ENCODE measurements around the gene BNC2.
A peak's percentile ranks its signal among the peaks of the same experiment; 100 is the strongest.

BNC2 gene

DNA sequence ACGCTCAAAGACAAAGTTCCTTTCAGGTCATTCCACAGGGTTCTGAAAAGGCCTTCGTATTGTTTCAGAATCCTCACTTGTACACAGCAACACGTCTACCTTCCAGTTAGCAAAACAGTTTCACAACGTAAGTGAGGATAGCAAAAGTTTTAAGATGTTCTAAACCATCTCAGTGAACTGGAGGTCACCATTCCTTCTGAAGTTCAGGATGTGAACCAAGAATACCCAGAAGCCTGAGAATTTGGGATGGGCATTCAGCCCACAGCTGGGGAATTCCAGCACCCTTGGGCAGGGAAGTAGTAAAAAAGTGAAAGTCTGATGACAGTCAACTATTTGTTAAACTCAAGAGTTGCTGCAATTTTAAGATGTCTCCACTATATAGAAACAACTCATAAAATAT, 224.5 kb downstream of the BNC2 start:
- Histone ChIP-seq H3K9ac (ENCODE audit: low read length) (no peak overlapping the region), H3K4me3 (ENCODE audit: low read length) (no peak overlapping the region), H3K27me3 (replicated peaks; ENCODE audit: control insufficient read depth, insufficient read depth, low read length) (no peaks in the 10 kb centered on the region), H3K4me1 (ENCODE audit: control insufficient read depth, insufficient read depth, low read length) (peaks cover 28% of the 10 kb centered on the region), H3K9me3 (ENCODE audit: control insufficient read depth, low read length) (no peaks in the 10 kb centered on the region), H3K36me3 (ENCODE audit: control insufficient read depth, insufficient read depth, low read length, severe bottlenecking) (no peaks in the 10 kb centered on the region)
- DNase-seq (ENCODE audit: low read depth), result no peak

DNA sequence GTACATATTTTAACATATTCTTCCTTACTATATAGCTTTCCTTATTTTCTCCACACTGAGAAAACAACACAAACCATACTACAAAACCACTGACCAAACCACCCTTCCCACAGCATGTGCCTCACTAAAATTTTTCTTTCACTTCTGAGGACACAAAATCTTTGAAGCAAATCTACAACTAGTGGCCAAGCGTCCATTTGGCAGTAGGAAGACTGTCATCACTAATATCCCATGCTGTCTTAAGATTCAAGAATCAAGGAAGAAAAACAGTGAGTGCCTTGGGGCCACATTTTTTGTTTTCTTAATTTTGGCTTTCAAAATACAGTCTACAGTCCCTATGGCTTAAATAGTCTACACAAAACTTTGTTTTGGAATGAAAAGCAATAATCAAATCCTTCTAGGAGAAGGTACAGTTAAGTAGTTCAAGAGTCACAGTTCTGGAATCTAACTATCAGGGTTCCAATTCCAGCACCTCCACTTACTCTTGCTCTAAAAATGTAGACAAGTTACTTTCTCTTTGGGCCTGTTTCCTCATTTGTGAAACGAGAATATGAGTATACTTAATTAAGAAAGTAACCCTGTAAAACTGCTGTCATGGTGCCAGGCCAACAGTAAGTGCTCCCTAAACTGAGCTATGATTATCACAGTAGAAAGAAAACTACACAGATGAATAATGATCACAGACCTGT, 227.9 kb downstream of the BNC2 start:
- Histone ChIP-seq H3K4me3 (ENCODE audit: low read length) (peak overlapping the region; percentile 60), H3K9me3 (ENCODE audit: control insufficient read depth, low read length) (no peaks in the 10 kb centered on the region), H3K4me1 (ENCODE audit: control insufficient read depth, insufficient read depth, low read length) (peaks cover 28% of the 10 kb centered on the region), H3K9ac (ENCODE audit: low read length) (peak overlapping the region; percentile 20), H3K27me3 (replicated peaks; ENCODE audit: control insufficient read depth, insufficient read depth, low read length) (no peaks in the 10 kb centered on the region), H3K36me3 (ENCODE audit: control insufficient read depth, insufficient read depth, low read length, severe bottlenecking) (no peaks in the 10 kb centered on the region)
- peak; percentile 56 for DNase-seq (ENCODE audit: low read depth)

DNA sequence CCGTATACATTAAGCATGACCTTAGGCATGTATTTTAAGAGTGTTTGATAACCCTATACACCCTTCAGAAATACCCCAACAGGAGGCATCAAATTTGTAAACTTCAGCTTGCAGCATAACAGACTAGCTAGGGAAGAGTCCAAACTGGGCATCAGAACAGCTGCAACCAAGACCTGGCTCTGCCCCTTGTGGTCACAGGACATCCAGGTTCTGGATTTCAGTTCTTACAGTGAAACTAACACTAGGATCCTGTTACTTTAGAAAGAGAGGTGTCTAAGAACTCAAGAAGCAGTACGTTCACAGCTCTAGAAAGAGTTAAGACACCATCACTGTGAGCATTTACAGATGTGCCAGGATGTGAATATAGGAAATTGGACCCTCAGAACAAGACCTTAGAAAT, 229.8 kb downstream of the BNC2 start:
- H3K36me3 ChIP-seq (ENCODE audit: control insufficient read depth, insufficient read depth, low read length, severe bottlenecking), result no peaks in the 10 kb centered on the region
- DNase-seq (ENCODE audit: low read depth), result no peak
- H3K9ac ChIP-seq (ENCODE audit: low read length), result no peak overlapping the region
- no peaks in the 10 kb centered on the region for H3K9me3 ChIP-seq (ENCODE audit: control insufficient read depth, low read length)
- no peak overlapping the region for H3K4me3 ChIP-seq (ENCODE audit: low read length)
- H3K4me1 ChIP-seq (ENCODE audit: control insufficient read depth, insufficient read depth, low read length), result peaks cover 18% of the 10 kb centered on the region
- H3K27me3 ChIP-seq (replicated peaks; ENCODE audit: control insufficient read depth, insufficient read depth, low read length), result no peaks in the 10 kb centered on the region

DNA sequence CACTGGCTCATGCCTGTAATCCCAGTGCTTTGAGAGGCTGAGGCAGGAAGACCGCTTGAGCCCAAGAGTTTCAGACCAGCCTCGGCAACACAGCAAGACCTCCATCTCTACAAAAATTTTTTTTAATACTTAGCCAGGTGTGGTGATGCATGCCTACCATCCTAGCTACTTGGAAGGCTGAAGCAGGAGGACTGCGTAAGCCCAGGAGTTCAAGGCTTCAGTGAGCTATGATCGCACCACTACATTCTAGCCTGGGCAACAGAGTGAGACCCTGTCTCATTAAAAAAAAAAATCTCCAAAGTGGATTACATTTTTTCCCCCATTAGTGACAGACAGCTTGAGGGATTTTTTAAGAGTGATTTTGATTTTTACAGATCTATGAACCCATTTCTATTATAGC, 230.8 kb downstream of the BNC2 start:
- Histone ChIP-seq H3K4me1 (ENCODE audit: control insufficient read depth, insufficient read depth, low read length) (peaks cover 21% of the 10 kb centered on the region), H3K36me3 (ENCODE audit: control insufficient read depth, insufficient read depth, low read length, severe bottlenecking) (no peaks in the 10 kb centered on the region), H3K4me3 (ENCODE audit: low read length) (no peak overlapping the region), H3K27me3 (replicated peaks; ENCODE audit: control insufficient read depth, insufficient read depth, low read length) (no peaks in the 10 kb centered on the region), H3K9me3 (ENCODE audit: control insufficient read depth, low read length) (no peaks in the 10 kb centered on the region), H3K9ac (ENCODE audit: low read length) (no peak overlapping the region)
- DNase-seq (ENCODE audit: low read depth), result no peak

DNA sequence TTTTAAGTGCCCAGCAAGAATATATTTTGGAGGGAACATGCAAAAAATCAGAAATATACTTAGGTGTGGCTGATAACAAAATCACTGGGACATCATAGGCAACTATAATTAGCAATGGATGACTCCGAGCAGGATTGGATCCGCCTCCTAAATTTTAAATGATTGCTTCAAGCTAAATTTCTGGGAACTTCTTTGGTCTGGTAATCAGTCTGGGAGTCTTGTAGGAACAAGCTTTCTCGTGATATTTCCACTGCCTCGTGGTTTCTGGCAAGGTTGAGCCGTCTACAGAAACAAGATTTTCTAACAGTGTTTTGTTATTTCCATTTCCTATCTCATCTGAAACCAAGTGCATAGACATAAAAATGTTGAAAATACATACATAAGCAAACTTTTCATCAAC, 232.6 kb downstream of the BNC2 start:
- H3K36me3 ChIP-seq (ENCODE audit: control insufficient read depth, insufficient read depth, low read length, severe bottlenecking), result no peaks in the 10 kb centered on the region
- DNase-seq (ENCODE audit: low read depth), result no peak

DNA sequence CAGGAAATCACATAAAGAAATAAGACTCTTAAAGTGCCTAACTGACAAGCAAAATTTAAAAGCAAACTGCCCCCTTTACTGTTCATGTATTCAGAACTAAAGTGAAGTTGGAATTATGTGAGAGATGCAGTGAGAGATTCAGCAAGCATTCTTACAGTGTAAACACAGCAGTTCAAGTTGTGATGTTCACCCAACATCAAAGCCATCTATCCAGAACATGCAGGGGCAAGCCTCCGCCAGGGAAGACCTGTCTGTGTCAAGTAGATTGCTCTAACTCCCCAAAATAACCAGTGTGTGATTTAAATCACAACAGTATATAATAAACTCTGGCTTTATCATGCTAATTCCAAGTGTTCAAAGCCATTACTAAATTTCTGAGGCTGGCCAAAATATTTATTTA, 233.3 kb downstream of the BNC2 start:
- peak; percentile 34 for DNase-seq (ENCODE audit: low read depth)
- no peaks in the 10 kb centered on the region for H3K27me3 ChIP-seq (replicated peaks; ENCODE audit: control insufficient read depth, insufficient read depth, low read length)
- no peak overlapping the region for H3K9ac ChIP-seq (ENCODE audit: low read length)
- H3K9me3 ChIP-seq (ENCODE audit: control insufficient read depth, low read length), result no peaks in the 10 kb centered on the region
- peaks cover 13% of the 10 kb centered on the region for H3K4me1 ChIP-seq (ENCODE audit: control insufficient read depth, insufficient read depth, low read length)
- H3K4me3 ChIP-seq (ENCODE audit: low read length), result no peak overlapping the region
- H3K36me3 ChIP-seq (ENCODE audit: control insufficient read depth, insufficient read depth, low read length, severe bottlenecking), result no peaks in the 10 kb centered on the region

More for the DNA sequence above, 232.6 kb downstream of the BNC2 start:
- Histone ChIP-seq H3K9me3 (ENCODE audit: control insufficient read depth, low read length) (no peaks in the 10 kb centered on the region), H3K9ac (ENCODE audit: low read length) (no peak overlapping the region), H3K4me3 (ENCODE audit: low read length) (no peak overlapping the region), H3K27me3 (replicated peaks; ENCODE audit: control insufficient read depth, insufficient read depth, low read length) (no peaks in the 10 kb centered on the region), H3K4me1 (ENCODE audit: control insufficient read depth, insufficient read depth, low read length) (peaks cover 20% of the 10 kb centered on the region)

DNA sequence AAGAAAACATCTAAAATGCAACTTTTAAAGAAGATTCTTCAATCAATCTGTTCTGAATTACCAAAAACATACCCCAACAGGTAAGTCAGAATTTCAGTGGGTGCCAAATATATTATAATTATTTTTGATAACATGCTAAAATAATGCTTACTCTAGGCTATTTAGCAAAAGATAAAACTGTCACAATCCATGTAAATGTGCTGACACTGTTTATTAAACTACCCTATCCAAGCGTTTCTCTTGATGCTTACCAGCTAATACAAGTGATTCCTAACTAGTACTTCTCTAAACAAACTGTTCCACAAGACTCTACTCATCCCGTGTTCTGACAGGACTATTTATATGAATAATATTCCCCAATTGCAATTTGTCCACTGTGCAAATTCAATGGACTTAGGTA, 236.7 kb downstream of the BNC2 start:
- no peak overlapping the region for H3K9ac ChIP-seq (ENCODE audit: low read length)
- H3K27me3 ChIP-seq (replicated peaks; ENCODE audit: control insufficient read depth, insufficient read depth, low read length), result no peaks in the 10 kb centered on the region
- no peak for DNase-seq (ENCODE audit: low read depth)
- peaks cover 8% of the 10 kb centered on the region for H3K4me1 ChIP-seq (ENCODE audit: control insufficient read depth, insufficient read depth, low read length)
- no peak overlapping the region for H3K4me3 ChIP-seq (ENCODE audit: low read length)
- no peaks in the 10 kb centered on the region for H3K36me3 ChIP-seq (ENCODE audit: control insufficient read depth, insufficient read depth, low read length, severe bottlenecking)
- no peaks in the 10 kb centered on the region for H3K9me3 ChIP-seq (ENCODE audit: control insufficient read depth, low read length)

DNA sequence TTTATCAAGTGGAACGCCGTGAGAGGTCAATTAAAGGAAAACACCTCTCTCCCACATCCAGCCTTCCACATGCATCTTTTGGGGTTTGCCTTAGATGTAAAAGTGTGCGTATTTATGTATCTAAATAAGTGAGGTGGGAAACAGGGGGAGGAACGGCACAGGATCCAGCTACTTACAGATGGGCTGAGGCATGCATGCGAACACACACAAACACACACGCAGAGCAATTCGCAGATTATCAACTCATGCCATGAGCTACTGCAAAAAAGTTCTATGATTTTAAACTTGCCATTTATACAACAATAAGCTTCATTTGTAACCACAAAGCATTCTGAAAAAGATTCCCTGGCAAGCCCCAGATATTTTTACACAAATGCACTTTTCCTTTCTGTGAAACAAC, 242.1 kb downstream of the BNC2 start:
- DNase-seq (ENCODE audit: low read depth), result peak; percentile 39
- Histone ChIP-seq H3K4me3 (ENCODE audit: low read length) (peak overlapping the region; percentile 75), H3K9me3 (ENCODE audit: control insufficient read depth, low read length) (no peaks in the 10 kb centered on the region), H3K9ac (ENCODE audit: low read length) (peak overlapping the region; percentile 81), H3K36me3 (ENCODE audit: control insufficient read depth, insufficient read depth, low read length, severe bottlenecking) (no peaks in the 10 kb centered on the region), H3K27me3 (replicated peaks; ENCODE audit: control insufficient read depth, insufficient read depth, low read length) (no peaks in the 10 kb centered on the region), H3K4me1 (ENCODE audit: control insufficient read depth, insufficient read depth, low read length) (peaks cover 50% of the 10 kb centered on the region)

DNA sequence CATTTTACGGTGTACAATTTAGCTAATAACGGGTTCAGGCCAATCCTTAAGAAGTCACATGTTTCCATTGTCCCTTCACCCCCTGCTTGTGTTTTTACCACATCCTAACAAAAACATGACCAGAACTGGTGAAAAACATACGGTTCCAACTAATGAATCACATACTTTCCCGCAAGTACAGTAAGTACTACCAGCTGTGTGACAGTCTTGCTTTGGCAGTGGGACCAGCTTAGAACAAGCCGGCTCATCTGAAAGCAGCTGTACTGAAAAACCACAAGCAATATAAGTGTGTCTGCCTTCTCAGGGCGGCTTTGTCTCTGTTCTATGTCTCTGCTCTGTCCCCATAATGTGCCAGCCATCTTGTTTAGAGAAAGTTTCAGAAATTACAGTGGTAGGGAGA, 242.5 kb downstream of the BNC2 start:
- H3K4me3 ChIP-seq (ENCODE audit: low read length), result peak overlapping the region; percentile 75
- peak overlapping the region; percentile 81 for H3K9ac ChIP-seq (ENCODE audit: low read length)
- peaks cover 50% of the 10 kb centered on the region for H3K4me1 ChIP-seq (ENCODE audit: control insufficient read depth, insufficient read depth, low read length)
- no peaks in the 10 kb centered on the region for H3K9me3 ChIP-seq (ENCODE audit: control insufficient read depth, low read length)
- no peaks in the 10 kb centered on the region for H3K36me3 ChIP-seq (ENCODE audit: control insufficient read depth, insufficient read depth, low read length, severe bottlenecking)
- H3K27me3 ChIP-seq (replicated peaks; ENCODE audit: control insufficient read depth, insufficient read depth, low read length), result no peaks in the 10 kb centered on the region
- DNase-seq (ENCODE audit: low read depth), result peak; percentile 94

DNA sequence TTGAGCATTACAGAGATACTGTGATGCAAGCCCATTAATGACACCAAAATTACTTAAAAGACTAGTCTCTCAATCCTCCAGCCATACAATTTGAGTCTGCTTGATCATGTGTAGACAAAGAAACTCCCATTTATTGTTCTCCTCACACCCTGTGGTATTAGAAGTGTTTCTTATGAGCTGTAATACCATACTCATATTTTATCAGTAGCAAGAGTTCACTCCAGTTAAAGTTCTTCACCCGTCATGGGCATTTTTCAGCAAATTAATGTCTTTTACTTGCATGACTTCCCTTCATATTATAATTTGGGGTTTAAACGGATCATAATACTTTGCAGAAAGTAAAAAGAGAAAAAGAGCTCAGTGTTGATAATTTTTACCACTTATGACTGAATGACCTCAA, 242.9 kb downstream of the BNC2 start:
- H3K9me3 ChIP-seq (ENCODE audit: control insufficient read depth, low read length), result no peaks in the 10 kb centered on the region
- peak; percentile 29 for DNase-seq (ENCODE audit: low read depth)
- no peaks in the 10 kb centered on the region for H3K27me3 ChIP-seq (replicated peaks; ENCODE audit: control insufficient read depth, insufficient read depth, low read length)
- H3K4me1 ChIP-seq (ENCODE audit: control insufficient read depth, insufficient read depth, low read length), result peaks cover 50% of the 10 kb centered on the region
- H3K4me3 ChIP-seq (ENCODE audit: low read length), result peak overlapping the region; percentile 75
- H3K9ac ChIP-seq (ENCODE audit: low read length), result peak overlapping the region; percentile 81
- H3K36me3 ChIP-seq (ENCODE audit: control insufficient read depth, insufficient read depth, low read length, severe bottlenecking), result no peaks in the 10 kb centered on the region

DNA sequence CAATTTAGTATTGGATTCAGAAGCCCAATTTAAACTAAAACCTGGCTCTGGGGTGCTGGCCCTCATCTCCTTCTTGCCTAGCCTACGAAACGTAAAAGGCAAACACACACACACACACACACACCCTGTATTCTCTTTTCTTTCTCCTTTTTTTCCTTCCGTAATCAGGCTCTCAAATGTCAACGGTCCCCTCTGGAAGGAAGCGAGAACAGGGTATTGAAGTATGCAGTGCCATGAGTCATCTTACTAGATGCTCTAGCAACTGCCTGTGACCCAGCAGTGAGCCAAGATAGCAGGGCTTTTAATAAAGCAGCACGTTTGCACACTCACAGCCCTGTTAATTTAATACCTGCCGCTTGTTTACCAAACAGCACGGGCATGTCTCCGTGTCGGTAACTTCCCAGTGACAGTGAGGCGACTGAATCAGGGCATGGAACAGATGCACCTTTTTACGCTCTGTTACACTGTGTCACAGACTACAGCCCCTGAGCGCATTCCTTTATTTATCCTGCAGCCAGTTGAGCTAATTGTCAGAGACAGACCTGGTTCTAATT, 243.8 kb downstream of the BNC2 start:
- Histone ChIP-seq H3K4me1 (ENCODE audit: control insufficient read depth, insufficient read depth, low read length) (peaks cover 50% of the 10 kb centered on the region), H3K9me3 (ENCODE audit: control insufficient read depth, low read length) (no peaks in the 10 kb centered on the region), H3K4me3 (ENCODE audit: low read length) (peak overlapping the region; percentile 53), H3K36me3 (ENCODE audit: control insufficient read depth, insufficient read depth, low read length, severe bottlenecking) (no peaks in the 10 kb centered on the region), H3K27me3 (replicated peaks; ENCODE audit: control insufficient read depth, insufficient read depth, low read length) (no peaks in the 10 kb centered on the region), H3K9ac (ENCODE audit: low read length) (peak overlapping the region; percentile 81)
- peak; percentile 90 for DNase-seq (ENCODE audit: low read depth)

DNA sequence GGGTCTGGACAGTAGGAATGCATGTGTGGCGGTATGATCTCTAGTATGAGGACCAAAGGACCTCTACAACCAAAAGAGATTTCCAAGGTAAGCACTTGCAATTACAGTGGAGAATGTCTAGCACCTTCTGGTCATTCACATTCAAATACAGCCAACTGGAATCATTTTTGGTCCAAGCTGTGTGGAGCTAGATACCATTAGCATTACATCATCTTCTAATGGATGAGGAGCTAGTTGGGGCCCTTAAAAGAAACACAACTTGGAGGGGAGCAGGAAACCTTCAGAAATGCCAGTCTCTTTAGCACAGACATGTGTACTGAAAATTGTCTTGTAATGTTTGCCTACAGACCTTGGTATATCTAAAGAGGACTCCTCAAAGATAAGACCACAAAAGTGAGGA, 244.7 kb downstream of the BNC2 start:
- Histone ChIP-seq H3K36me3 (ENCODE audit: control insufficient read depth, insufficient read depth, low read length, severe bottlenecking) (no peaks in the 10 kb centered on the region), H3K9ac (ENCODE audit: low read length) (peak overlapping the region; percentile 81), H3K27me3 (replicated peaks; ENCODE audit: control insufficient read depth, insufficient read depth, low read length) (no peaks in the 10 kb centered on the region), H3K4me3 (ENCODE audit: low read length) (peak overlapping the region; percentile 60), H3K4me1 (ENCODE audit: control insufficient read depth, insufficient read depth, low read length) (peaks cover 50% of the 10 kb centered on the region), H3K9me3 (ENCODE audit: control insufficient read depth, low read length) (no peaks in the 10 kb centered on the region)
- DNase-seq (ENCODE audit: low read depth), result peak; percentile 27

All from adipocyte (in vitro differentiated cells).